Fibroblast of pulmonary artery (primary cell): Measurements from ENCODE around the gene CDT1.
"Not testable (repeated sequence)": the region's sequence is repeated elsewhere in the genome, so short reads cannot be mapped to it uniquely, and the experiment has no call there.

Source experiments
- DNase-seq: peaks from one replicate; pipeline ENCODE4 v3.0.0-alpha.2; 2010; ENCODE audit warnings: low read depth
- H3K4me3 ChIP-seq: replicated peaks from 2 replicates; pipeline ENCODE4 v1.5.1; 2011; ENCODE audit warnings: low read depth, mild to moderate bottlenecking, control low read depth, low read length, moderate library complexity
- TF ChIP-seq, protein P1 (sequence below): IDR thresholded peaks from 2 replicates; pipeline ENCODE4 v1.5.1; 2011; ENCODE audit warnings: mild to moderate bottlenecking, control low read depth, low read length, inconsistent platforms; ENCODE audit errors: missing control alignments

CDT1 gene

DNA sequence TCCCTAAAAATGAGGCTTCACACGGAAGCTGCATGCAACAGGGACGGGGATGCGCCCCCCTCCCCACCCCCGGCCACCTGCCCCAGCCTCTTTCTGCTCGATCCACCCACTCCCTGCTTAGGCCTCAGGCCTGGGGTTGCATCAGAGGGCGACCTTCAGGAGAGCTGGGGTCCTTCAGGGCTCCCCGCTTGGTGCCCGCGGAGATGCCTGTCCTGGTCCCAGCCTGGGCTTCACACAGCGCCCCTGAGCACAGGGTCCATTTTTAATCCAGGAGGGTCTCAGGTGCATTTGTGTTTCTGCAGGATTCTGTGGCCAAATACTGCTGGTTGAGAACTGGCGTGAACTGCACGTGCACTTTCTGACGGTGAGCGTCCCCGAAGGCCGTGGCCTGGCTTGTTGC lies 15.5 kb downstream of the CDT1 start:
- H3K4me3 ChIP-seq: no peak overlapping the region
- no peak for DNase-seq
- TF ChIP-seq, protein P1, sequence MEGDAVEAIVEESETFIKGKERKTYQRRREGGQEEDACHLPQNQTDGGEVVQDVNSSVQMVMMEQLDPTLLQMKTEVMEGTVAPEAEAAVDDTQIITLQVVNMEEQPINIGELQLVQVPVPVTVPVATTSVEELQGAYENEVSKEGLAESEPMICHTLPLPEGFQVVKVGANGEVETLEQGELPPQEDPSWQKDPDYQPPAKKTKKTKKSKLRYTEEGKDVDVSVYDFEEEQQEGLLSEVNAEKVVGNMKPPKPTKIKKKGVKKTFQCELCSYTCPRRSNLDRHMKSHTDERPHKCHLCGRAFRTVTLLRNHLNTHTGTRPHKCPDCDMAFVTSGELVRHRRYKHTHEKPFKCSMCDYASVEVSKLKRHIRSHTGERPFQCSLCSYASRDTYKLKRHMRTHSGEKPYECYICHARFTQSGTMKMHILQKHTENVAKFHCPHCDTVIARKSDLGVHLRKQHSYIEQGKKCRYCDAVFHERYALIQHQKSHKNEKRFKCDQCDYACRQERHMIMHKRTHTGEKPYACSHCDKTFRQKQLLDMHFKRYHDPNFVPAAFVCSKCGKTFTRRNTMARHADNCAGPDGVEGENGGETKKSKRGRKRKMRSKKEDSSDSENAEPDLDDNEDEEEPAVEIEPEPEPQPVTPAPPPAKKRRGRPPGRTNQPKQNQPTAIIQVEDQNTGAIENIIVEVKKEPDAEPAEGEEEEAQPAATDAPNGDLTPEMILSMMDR: no peak

DNA sequence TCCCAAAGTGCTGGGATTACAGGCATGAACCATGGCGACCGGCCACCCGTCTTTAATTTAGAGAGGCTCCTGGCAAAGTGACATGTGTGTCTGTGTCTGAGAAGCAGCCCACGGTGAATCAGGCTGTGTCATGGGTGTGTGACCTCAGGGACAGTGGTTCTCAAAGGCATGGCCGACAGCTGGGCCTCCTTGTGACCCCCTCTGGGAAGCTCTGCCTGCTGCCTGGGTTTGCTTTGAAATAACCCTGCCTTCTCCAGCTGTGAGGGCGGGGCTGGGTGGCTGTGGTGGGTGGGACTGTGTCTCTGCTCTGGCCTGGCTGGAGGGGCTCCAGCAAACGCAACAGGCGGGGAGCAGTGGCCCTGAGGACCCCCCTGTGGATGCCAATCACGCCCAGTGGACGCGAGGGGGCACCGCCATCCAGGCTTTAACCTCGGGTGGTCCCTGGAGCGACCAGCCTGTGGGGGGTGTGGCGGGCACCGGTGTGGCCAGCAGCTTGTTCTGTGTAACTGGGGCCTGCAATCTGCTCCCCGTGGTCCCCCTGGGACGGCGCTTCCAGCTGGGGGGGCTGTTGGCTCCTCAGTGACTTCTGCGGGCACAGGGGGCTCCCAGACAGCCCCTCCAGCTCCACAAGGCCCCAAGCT lies 16.9 kb downstream of the CDT1 start:
- no peak overlapping the region for H3K4me3 ChIP-seq
- TF ChIP-seq, protein P1: no peak
- no peak for DNase-seq

DNA sequence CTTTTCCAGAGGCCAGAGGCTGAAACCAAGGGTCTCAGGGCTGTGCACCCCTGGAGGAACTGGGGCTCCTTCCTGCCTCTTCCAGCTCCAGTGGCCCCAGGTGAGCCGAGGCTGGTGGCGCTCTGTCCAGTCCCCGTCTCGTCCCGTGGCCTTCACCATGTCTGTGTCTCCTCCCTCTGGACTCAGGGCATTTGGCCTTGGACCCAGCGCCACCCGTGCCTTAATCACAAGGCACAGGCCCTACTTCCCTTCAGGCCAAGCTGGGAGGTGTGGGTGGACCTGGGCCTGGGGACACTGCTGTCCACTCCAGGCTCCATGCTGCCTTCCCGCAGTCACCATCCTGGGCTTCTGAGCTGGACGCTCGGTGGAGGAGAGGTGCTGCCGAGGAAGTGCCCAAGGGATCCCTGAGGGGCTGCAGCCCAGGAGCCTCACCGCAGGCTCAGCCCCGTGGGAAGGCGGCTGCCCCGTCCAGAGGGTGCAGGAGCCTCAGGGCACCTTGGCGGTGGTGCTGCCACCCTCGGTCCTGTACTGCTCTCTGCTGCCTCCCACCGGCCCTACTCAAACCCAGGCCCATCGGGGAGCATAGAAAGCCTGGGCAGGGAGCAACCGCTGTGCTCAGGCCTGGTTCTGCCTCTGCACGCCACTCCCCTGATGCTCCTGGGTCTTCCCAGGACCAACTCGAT lies 17.7 kb downstream of the CDT1 start:
- TF ChIP-seq, protein P1: no peak
- no peak for DNase-seq
- H3K4me3 ChIP-seq: no peak overlapping the region

DNA sequence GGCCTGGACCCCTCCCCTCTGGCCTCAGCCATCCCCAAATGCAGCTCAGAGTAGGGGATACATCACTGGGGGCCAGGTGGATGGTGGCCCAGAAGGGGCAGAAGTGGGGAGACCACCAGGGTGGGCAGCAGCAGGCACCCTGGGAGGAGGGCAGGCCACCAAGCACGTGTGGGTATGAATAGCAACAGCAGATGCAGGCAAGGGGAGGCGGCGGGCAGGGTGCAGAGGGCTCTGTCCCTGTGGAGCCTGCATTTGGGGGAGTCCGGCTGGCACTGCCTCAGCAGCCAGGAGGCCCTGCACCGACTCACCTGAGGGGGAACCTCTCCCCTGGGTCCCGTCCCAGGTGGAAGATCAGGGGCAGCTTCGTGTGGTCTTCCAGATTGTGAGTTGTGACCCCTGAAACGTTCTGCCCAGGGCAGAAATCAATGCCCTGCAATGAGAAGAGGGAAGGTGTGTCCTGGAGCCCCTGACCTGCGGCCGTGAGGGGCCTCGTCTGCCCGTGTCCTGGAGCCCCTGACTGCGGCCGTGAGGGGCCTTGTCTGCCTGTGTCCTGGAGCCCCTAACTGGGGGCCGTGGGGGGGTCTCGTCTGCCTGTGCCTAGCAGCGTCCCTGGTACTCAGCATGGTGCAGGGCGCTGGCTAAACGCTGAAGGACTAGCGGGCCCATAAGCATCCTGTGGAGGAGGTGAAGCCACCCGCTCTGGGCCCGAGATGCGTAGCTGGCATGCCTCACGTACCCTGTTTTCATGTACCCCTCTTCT lies 18.9 kb downstream of the CDT1 start:
- DNase-seq: no peak
- no peak overlapping the region for H3K4me3 ChIP-seq
- TF ChIP-seq, protein P1: no peak

DNA sequence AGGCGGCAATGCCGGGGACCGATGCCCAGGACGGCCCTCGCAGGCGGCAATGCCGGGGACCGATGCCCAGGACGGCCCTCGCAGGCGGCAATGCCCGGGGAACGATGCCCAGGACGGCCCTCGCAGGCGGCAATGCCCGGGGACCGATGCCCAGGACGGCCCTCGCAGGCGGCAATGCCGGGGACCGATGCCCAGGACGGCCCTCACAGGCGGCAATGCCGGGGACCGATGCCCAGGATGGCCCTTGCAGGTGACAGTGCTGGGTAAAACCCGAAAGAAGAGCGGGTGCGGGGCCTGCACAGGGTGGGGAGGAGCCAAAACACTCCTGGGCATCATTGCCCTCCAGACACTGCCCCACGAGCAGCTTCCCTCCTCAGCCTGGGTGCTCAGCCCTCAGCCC lies 20.1 kb downstream of the CDT1 start:
- DNase-seq: not testable (repeated sequence)

DNA sequence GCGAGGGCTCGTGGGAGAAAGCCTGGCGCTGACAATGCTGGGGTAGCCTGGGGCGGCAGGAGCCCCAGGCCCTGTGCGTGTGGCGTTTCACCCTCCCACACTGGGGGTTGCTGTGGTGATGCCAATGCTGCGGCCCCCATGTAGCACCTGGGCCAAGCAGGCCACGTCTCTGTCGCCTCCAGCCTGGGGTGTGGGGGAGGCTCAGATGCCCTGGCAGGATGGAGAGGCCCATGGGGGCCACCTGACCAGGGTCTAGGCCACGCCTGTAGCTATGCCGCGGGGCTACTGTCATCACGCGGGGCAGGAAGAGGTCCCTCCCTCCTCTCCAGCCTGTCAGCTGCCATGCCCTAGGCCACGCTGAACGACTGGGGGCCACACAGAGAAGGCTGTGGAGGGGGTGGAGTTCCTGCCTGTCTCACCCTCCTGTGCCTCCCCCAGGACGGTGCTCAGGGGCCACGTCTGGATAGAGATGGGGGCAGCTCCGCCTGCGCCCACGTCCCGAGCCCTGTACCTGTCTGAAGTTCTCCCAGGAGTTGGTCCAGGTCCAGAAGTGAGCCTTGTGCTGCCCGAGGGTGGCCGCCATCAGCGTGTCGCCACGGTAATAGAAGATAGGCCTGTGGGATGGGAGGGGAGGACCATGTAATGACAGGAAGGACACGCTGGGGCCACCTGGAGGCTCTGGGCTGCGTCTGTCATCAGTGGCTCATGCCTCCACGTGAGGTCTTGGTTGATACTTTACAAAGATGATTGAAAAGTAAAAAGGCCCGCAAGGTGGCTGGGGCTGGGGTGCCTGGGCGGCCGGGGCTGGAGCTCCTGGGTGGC lies 20.9 kb downstream of the CDT1 start:
- no peak overlapping the region for H3K4me3 ChIP-seq
- DNase-seq: no peak
- TF ChIP-seq, protein P1: no peak

More for the DNA sequence above, 20.1 kb downstream of the CDT1 start:
- not testable (repeated sequence) for H3K4me3 ChIP-seq

DNA sequence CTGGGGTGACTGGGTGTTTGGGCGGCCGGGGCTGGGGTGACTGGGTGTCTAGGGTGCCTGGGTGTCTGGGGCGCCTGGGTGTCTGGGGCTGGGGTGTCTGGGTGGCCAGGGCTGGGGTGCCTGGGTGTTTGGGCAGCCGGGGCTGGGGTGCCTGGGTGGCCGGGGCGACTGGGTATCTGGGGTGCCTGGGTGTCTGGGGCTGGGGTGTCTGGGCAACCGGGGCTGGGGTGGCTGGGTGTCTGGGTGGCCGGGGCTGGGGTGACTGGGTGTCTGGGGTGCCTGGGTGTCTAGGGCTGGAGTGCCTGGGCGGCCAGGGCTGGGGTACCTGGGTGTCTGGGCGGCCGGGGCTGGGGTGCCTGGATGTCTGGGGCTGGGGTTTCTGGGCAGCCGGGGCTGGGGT lies 21.6 kb downstream of the CDT1 start:
- H3K4me3 ChIP-seq: no peak overlapping the region
- DNase-seq: no peak
- TF ChIP-seq, protein P1: no peak
